Ovary (tissue), 3 donors: Measurements from ENCODE around the gene SRP54.

Source experiments
- EP300 ChIP-seq: sonication (generic); formaldehyde crosslinking; IDR thresholded peaks from one replicate; pipeline ENCODE4 v1.6.1; 2017; ENCODE audit warnings: antibody characterized with exemption
- POLR2A ChIP-seq: fragments of 450-650 bp; IDR thresholded peaks from one replicate; pipeline ENCODE4 v1.6.1; 2017; ENCODE audit warnings: antibody characterized with exemption, mild to moderate bottlenecking, moderate library complexity
- TF ChIP-seq, protein P1 (sequence below), 3 donors: fragments of 450-650 bp in 2 of 3; fragments of 200-600 bp in 1 of 3; IDR thresholded peaks; one replicate each; pipeline versions ENCODE4 v1.5.1 to v1.8.0; 2016 to 2022; ENCODE audit warnings: antibody characterized with exemption in 3 of 3, mild to moderate bottlenecking in 1 of 3
- donor health status: DM: no; HTN: no; CAD: no.

DNA sequence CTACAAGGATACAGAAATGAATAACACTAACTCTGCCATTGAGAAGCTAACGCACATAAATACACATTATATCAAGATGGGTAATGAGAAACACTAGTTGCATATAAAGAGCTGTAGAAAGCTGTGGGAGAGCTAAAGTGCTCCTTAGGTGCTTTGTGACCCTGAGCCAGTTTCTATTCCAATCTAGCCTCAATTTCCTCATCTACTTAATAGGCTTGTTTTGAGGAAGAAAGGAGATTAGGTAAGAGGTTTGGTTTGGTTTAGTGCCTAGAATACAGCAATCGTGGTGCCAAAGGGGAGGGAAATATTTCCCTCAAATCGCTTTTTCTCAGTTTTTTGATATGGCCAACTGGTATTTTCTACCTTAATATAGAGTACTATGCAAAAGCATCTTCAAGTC is 994 bp downstream of the SRP54 start:
- TF ChIP-seq, protein P1, sequence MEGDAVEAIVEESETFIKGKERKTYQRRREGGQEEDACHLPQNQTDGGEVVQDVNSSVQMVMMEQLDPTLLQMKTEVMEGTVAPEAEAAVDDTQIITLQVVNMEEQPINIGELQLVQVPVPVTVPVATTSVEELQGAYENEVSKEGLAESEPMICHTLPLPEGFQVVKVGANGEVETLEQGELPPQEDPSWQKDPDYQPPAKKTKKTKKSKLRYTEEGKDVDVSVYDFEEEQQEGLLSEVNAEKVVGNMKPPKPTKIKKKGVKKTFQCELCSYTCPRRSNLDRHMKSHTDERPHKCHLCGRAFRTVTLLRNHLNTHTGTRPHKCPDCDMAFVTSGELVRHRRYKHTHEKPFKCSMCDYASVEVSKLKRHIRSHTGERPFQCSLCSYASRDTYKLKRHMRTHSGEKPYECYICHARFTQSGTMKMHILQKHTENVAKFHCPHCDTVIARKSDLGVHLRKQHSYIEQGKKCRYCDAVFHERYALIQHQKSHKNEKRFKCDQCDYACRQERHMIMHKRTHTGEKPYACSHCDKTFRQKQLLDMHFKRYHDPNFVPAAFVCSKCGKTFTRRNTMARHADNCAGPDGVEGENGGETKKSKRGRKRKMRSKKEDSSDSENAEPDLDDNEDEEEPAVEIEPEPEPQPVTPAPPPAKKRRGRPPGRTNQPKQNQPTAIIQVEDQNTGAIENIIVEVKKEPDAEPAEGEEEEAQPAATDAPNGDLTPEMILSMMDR (IDR thresholded peaks at IDR 0.05) = no peak
- TF ChIP-seq POLR2A (no peak), EP300 (no peak)
